K562 (cell line): ENCODE results near the gene KRT4. TPM values are rescaled to one million over a fixed set of nuclear protein-coding genes. Genes with fewer than 3 reads are reported as not detected.

Source experiments
- ATAC-seq: fragments of 200-7000 bp; cut with Tn5 transposase; 3 replicates; pipeline ENCODE4 v1.9.1; 2020; ENCODE audit warnings: moderate library complexity
- BruUV-seq: library from RNA; stranded (reverse); fragments of 400-500 nt; replicated peaks from 2 replicates; lab custom pipeline; 2021; lab: Mats Ljungman, UMichigan
- CTCF ChIA-PET: fragments of 300-600 bp; formaldehyde crosslinking; extraction: SDS; loops from one replicate; lab custom pipeline; 2021; ENCODE audit warnings: low intra/inter-chr PET ratio; lab: Yijun Ruan, JAX
- POLR2A ChIA-PET: fragments of 300-600, 350-650 bp; sonication (Branson Sonifier 250); formaldehyde crosslinking; extraction: SDS; loops from one replicate; lab custom pipeline; 2021; ENCODE audit warnings: antibody characterized with exemption, inconsistent platforms; lab: Yijun Ruan, JAX
- DNase-seq, 4 experiments: peaks; one replicate each; pipeline versions ENCODE4 v3.0.0 to v3.0.0-alpha.2; 2011 to 2018; ENCODE audit warnings: low spot score in 3 of 4, mixed read lengths in 3 of 4; ENCODE audit errors: extremely low read depth in 1 of 4
- FAIRE-seq: peaks from 2 replicates; lab custom pipeline; 2011; peaks lifted over from hg19 to GRCh38; lab: Jason Lieb, UNC
- H2AFZ ChIP-seq: 2 replicates; pipeline ENCODE4 v1.6.0; 2011; ENCODE audit warnings: low read depth, low read length, control low read depth, inconsistent platforms
- H3K27ac ChIP-seq: fragments of 200-600 bp; 3 replicates; pipeline ENCODE4 v1.8.0; 2011; ENCODE audit warnings: low read depth, mild to moderate bottlenecking, control low read depth, inconsistent platforms, low read length, moderate library complexity, mixed read lengths; ENCODE audit errors: extremely low read depth
- H3K27me3 ChIP-seq, 2 experiments: fragments of 300-600 bp in 1 of 2; 2 replicates in 1 of 2; 3 replicates in 1 of 2; pipeline versions ENCODE4 v1.6.0 to v1.8.0; 2011; ENCODE audit warnings: inconsistent platforms in 2 of 2, low read length in 2 of 2, mild to moderate bottlenecking in 1 of 2, mixed read lengths in 1 of 2, moderate library complexity in 1 of 2; ENCODE audit not compliant: control insufficient read depth in 2 of 2, insufficient read depth in 2 of 2
- H3K36me3 ChIP-seq: fragments of 300-600 bp; 3 replicates; pipeline ENCODE4 v1.8.0; 2011; ENCODE audit warnings: mild to moderate bottlenecking, low read length, inconsistent platforms; ENCODE audit not compliant: control insufficient read depth, insufficient read depth
- H3K4me1 ChIP-seq, 2 experiments: fragments of 200-600 bp in 1 of 2; replicated peaks in 1 of 2; 2 replicates in 1 of 2; 3 replicates in 1 of 2; pipeline versions ENCODE4 v1.5.1 to v1.8.0; 2011; ENCODE audit warnings: inconsistent platforms in 2 of 2, low read length in 2 of 2, mild to moderate bottlenecking in 1 of 2, mixed read lengths in 1 of 2, moderate library complexity in 1 of 2; ENCODE audit not compliant: control insufficient read depth in 2 of 2, insufficient read depth in 2 of 2
- H3K4me2 ChIP-seq: 2 replicates; pipeline ENCODE4 v1.6.1; 2011; ENCODE audit warnings: low read length, control low read depth, inconsistent platforms, mixed read lengths; ENCODE audit not compliant: insufficient read depth
- H3K4me3 ChIP-seq: fragments of 200-600 bp; sonication (generic), shearing (Covaris generic); 2 replicates; pipeline ENCODE4 v1.5.1; 2016; ENCODE audit warnings: control low read depth, inconsistent platforms
- H3K79me2 ChIP-seq: fragments of 200-600 bp; 3 replicates; pipeline ENCODE4 v1.8.0; 2011; ENCODE audit warnings: low read length, inconsistent platforms; ENCODE audit not compliant: control insufficient read depth, insufficient read depth
- H3K9ac ChIP-seq, 2 experiments: 2 replicates each; pipeline versions ENCODE4 v1.6.0 to v1.6.1; 2011; ENCODE audit warnings: low read depth in 2 of 2, low read length in 2 of 2, control low read depth in 1 of 2, inconsistent platforms in 1 of 2, mild to moderate bottlenecking in 1 of 2, mixed read lengths in 1 of 2; ENCODE audit not compliant: insufficient read depth in 1 of 2
- H3K9me1 ChIP-seq: one replicate; pipeline ENCODE4 v1.6.0; 2011; ENCODE audit warnings: inconsistent platforms, mild to moderate bottlenecking, low read length, moderate library complexity; ENCODE audit not compliant: control insufficient read depth, insufficient read depth
- H3K9me3 ChIP-seq: replicated peaks from 2 replicates; pipeline ENCODE4 v1.5.1; 2011; ENCODE audit warnings: low read depth, low read length, inconsistent platforms; ENCODE audit not compliant: control insufficient read depth, insufficient read depth
- H4K20me1 ChIP-seq: replicated peaks from 2 replicates; pipeline ENCODE4 v1.6.1; 2011; ENCODE audit warnings: low read length, inconsistent platforms, mixed read lengths; ENCODE audit not compliant: control insufficient read depth, insufficient read depth
- ATF6 ChIP-seq: sonication (generic); formaldehyde crosslinking; IDR thresholded peaks from 2 replicates; pipeline ENCODE4 v1.4.0; 2020; ENCODE audit warnings: mild to moderate bottlenecking, missing genetic modification reagents
- EHMT2 ChIP-seq: fragments of 450-650 bp; IDR thresholded peaks from 2 replicates; pipeline ENCODE4 v1.6.1; 2018; ENCODE audit warnings: antibody characterized with exemption
- GTF2B ChIP-seq: IDR thresholded peaks from 2 replicates; pipeline ENCODE4 v1.6.1; 2011; ENCODE audit not compliant: insufficient read length; ENCODE audit errors: extremely low read depth
- ZEB2 ChIP-seq: fragments of 450-650 bp; IDR thresholded peaks from 2 replicates; pipeline ENCODE4 v1.6.1; 2016
- WGBS: fragments of 100-300 bp; shearing (Covaris generic); methylation state at CpG from one replicate; pipeline ENCODE4 v1.1.6; 2016; ENCODE audit warnings: low coverage, mixed read lengths; ENCODE audit not compliant: insufficient coverage; ENCODE audit errors: missing lambda C conversion rate; 5-methylcytosine and 5-hydroxymethylcytosine counted together
- in situ Hi-C: fragments of 300-500 bp; cut with MboI; formaldehyde crosslinking; loops from 4 replicates; pipeline ENCODE4 v1.15.0; 2018; ENCODE audit warnings: inconsistent platforms, mixed read lengths
- intact Hi-C: fragments of 100-400 bp; cut with micrococcal nuclease; formaldehyde crosslinking; loops from 2 replicates; pipeline ENCODE4 v1.14.2; 2022
- polyA plus RNA-seq, 8 experiments: library from polyadenylated mRNA; depleted of rRNA in 4 of 8; stranded (reverse) in 5 of 8; unstranded in 3 of 8; fragments of >200 nt; fragmentation: Nextera tagmentation in 2 of 8; fragmentation: Illumina TruSeq in 1 of 8; extraction: Ambion mirVana in 2 of 8; extraction: Trizol in 1 of 8; gene quantifications; 2 replicates each; pipeline versions ENCODE4 v1.2.1 to v1.2.3, GENCODE V29; 2011 to 2014; ENCODE audit warnings: inconsistent platforms in 1 of 8, missing spikeins in 1 of 8
- total RNA-seq, 7 experiments: library from RNA; depleted of rRNA in 6 of 7; stranded (reverse); fragments of >200 nt in 6 of 7; fragmentation: Illumina TruSeq in 2 of 7; extraction: Trizol in 2 of 7; gene quantifications; 2 replicates each; pipeline versions ENCODE4 v1.2.1 to v1.2.3, GENCODE V29; 2011 to 2021; ENCODE audit warnings: low replicate concordance in 1 of 7

Gene KRT4
- total and polyA plus RNA-seq, 9 of the 15 experiments (the other 6 are each of a cell fraction or from before 2014, with no cell fraction given) = not detected

- Histone ChIP-seq H3K4me2 (no peak overlapping the region), H3K27me3 (peaks cover 18 to 61% of the 10 kb centered on the region in 2 experiments), H3K9me1 (no peaks in the 10 kb centered on the region), H3K4me3 (no peak overlapping the region), H4K20me1 (0 out of 2 replicates have a peak, but pooled peaks cover 13% of the 10 kb centered on the region), H3K79me2 (no peaks in the 10 kb centered on the region), H2AFZ (no peak overlapping the region), H3K27ac (no peak overlapping the region), H3K4me1 (peaks cover 13% of the 10 kb centered on the region in 2 experiments; a peak in 3 of 5 replicates), H3K36me3 (no peaks in the 10 kb centered on the region), H3K9me3 (no peaks in the 10 kb centered on the region), H3K9ac (no peak overlapping the region)
- intact Hi-C loops (no loop called here), in situ Hi-C loops (no loop called here)
- no peak for FAIRE-seq
- ChIA-PET CTCF (no interaction called here), POLR2A (interaction anchor here (0.6 to 0.7 kb wide), 2 partner anchors 9 to 12 kb away, joined by 3 read pairs; no protein-coding TSS in a partner anchor)
- TF ChIP-seq ZEB2 = no peak
- TF ChIP-seq GTF2B = no peak
- TF ChIP-seq EHMT2 = no peak
- TF ChIP-seq ATF6 (CRISPR knock-in tag) = no peak
- ATAC-seq = no peak
- no peak for DNase-seq
- no TSS peak for BruUV-seq
- WGBS = under 1% methylated on average over 6 of the region's 6 CpGs
Measured at GRCh38 chr12:52837781-52838608, 24.1 kb upstream of the KRT4 start.
